ENCODE measurements around the gene MZF1.

DNA sequence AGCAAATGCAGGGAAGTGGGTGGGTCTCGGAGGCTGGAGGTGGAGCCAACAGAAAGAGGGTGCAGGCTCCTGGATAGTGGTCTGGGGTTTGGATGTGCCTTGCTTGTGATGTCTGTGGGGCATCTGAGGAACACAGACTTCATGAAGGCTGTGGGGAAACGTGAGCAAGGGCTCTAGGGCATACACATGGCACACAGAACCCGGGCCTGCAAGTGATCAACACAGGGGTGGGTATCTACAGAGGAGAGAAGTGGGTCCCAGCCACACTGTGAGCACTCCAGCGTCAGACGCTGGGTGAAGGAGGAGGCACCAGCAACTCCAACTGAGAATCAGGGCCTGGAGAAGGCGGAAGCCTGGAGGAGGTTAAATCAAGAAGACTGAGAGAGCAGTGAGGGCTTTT, 9.3 kb downstream of the MZF1 start:
- TF ChIP-seq, protein P1, sequence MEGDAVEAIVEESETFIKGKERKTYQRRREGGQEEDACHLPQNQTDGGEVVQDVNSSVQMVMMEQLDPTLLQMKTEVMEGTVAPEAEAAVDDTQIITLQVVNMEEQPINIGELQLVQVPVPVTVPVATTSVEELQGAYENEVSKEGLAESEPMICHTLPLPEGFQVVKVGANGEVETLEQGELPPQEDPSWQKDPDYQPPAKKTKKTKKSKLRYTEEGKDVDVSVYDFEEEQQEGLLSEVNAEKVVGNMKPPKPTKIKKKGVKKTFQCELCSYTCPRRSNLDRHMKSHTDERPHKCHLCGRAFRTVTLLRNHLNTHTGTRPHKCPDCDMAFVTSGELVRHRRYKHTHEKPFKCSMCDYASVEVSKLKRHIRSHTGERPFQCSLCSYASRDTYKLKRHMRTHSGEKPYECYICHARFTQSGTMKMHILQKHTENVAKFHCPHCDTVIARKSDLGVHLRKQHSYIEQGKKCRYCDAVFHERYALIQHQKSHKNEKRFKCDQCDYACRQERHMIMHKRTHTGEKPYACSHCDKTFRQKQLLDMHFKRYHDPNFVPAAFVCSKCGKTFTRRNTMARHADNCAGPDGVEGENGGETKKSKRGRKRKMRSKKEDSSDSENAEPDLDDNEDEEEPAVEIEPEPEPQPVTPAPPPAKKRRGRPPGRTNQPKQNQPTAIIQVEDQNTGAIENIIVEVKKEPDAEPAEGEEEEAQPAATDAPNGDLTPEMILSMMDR (conservative IDR thresholded peaks at IDR 0.05; ENCODE audit: low read length): no peak
- TF ChIP-seq EZH2phosphoT487 (IDR thresholded peaks at IDR 0.05; ENCODE audit: borderline replicate concordance, low read depth, low read length): no peak
